Mesendoderm (in vitro differentiated cells): Measurements from ENCODE around the gene NXN.
A peak's percentile ranks its signal among the peaks of the same experiment; 100 is the strongest.
"Not testable (repeated sequence)": the region's sequence is repeated elsewhere in the genome, so short reads cannot be mapped to it uniquely, and the experiment has no call there.

Experiments used
- DNase-seq: peaks from one replicate; pipeline ENCODE4 v3.0.0; 2013
- H2AK5ac ChIP-seq: 2 replicates; pipeline ENCODE4 v1.6.1; 2013; ENCODE audit warnings: low read length, inconsistent platforms
- H2BK120ac ChIP-seq: 2 replicates; pipeline ENCODE4 v1.6.1; 2013; ENCODE audit warnings: low read depth, mild to moderate bottlenecking, low read length, moderate library complexity, mixed read lengths
- H2BK15ac ChIP-seq: replicated peaks from 2 replicates; pipeline ENCODE4 v1.6.1; 2013; ENCODE audit warnings: low read depth, mild to moderate bottlenecking, moderate library complexity
- H2BK5ac ChIP-seq: 2 replicates; pipeline ENCODE4 v1.6.1; 2013; ENCODE audit warnings: low read length, inconsistent platforms
- H3K18ac ChIP-seq: 2 replicates; pipeline ENCODE4 v1.6.1; 2013; ENCODE audit warnings: mild to moderate bottlenecking, low read length, mixed read lengths
- H3K23ac ChIP-seq: one replicate; pipeline ENCODE4 v1.6.1; 2013; ENCODE audit warnings: low read length
- H3K27ac ChIP-seq: 2 replicates; pipeline ENCODE4 v1.5.1; 2013; ENCODE audit warnings: low read depth, mild to moderate bottlenecking, inconsistent platforms, low read length, moderate library complexity
- H3K27me3 ChIP-seq: 2 replicates; pipeline ENCODE4 v1.6.1; 2013; ENCODE audit warnings: low read length, control low read depth, mild to moderate bottlenecking, inconsistent platforms; ENCODE audit not compliant: insufficient read depth, poor library complexity
- H3K36me3 ChIP-seq: 2 replicates; pipeline ENCODE4 v1.6.1; 2013; ENCODE audit warnings: low read length, inconsistent platforms; ENCODE audit not compliant: control insufficient read depth, insufficient read depth
- H3K4ac ChIP-seq: one replicate; pipeline ENCODE4 v1.6.1; 2013; ENCODE audit warnings: low read depth, mild to moderate bottlenecking, low read length, moderate library complexity
- H3K4me1 ChIP-seq: 2 replicates; pipeline ENCODE4 v1.6.1; 2013; ENCODE audit warnings: low read depth, low read length, inconsistent platforms; ENCODE audit not compliant: control insufficient read depth
- H3K4me2 ChIP-seq: 2 replicates; pipeline ENCODE4 v1.6.1; 2013; ENCODE audit warnings: low read length
- H3K4me3 ChIP-seq: 2 replicates; pipeline ENCODE4 v1.5.1; 2013; ENCODE audit warnings: mild to moderate bottlenecking, low read length
- H3K56ac ChIP-seq: one replicate; pipeline ENCODE4 v1.6.1; 2013; ENCODE audit warnings: low read length
- H3K79me1 ChIP-seq: 2 replicates; pipeline ENCODE4 v1.6.1; 2013; ENCODE audit warnings: low read length, inconsistent platforms
- H3K79me2 ChIP-seq: 2 replicates; pipeline ENCODE4 v1.6.1; 2013; ENCODE audit warnings: mild to moderate bottlenecking, low read length; ENCODE audit not compliant: control insufficient read depth, insufficient read depth
- H3K9ac ChIP-seq: 2 replicates; pipeline ENCODE4 v1.6.1; 2013; ENCODE audit warnings: low read length, inconsistent platforms
- H4K5ac ChIP-seq: one replicate; pipeline ENCODE4 v1.6.1; 2013; ENCODE audit warnings: low read length
- H4K8ac ChIP-seq: one replicate; pipeline ENCODE4 v1.6.1; 2013; ENCODE audit warnings: low read depth, mild to moderate bottlenecking, control low read depth, low read length, moderate library complexity
- WGBS: extraction: QIAGEN DNeasy Blood & Tissue Kit; methylation state at CpG from one replicate; pipeline ENCODE4 v1.1.7; 2013; ENCODE audit warnings: low lambda C conversion rate, missing lambda C conversion rate; ENCODE audit not compliant: insufficient coverage; ENCODE audit errors: extremely low coverage; 5-methylcytosine and 5-hydroxymethylcytosine counted together

The NXN gene

DNA sequence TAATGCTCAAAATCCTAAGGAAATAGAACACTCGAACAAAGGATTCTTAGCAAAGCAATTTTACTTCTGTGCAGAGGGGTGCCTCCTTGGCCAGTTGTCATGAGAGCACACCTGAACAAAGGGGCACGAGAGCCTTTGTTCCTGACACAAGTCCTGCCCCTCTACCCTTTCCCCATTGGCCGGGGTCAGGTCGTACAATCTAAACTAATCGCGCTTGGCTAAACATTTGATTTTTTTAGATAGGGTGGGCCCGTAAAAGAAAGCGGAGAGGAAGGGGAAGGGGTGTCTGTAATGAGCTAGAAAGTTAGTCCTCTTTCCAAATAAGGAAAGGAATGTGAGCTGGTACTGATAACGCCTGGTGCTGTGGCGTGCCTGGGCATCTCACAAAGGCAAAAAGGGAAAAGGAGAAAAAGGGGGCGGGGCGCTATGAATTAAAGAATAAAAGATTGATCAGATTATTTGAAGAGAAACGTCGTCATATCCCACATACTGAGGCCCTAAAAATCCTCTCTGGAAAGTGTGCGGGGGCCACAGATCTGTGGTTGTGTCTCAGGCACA is 223.5 kb downstream of the NXN start:
- no CpG with 5 or more reads among the region's 15 CpGs for WGBS
- not testable (repeated sequence) for H4K8ac ChIP-seq, H3K36me3 ChIP-seq, H3K18ac ChIP-seq, H3K4me1 ChIP-seq, H2BK5ac ChIP-seq, H3K27ac ChIP-seq, H3K4ac ChIP-seq, H2BK15ac ChIP-seq, H3K4me2 ChIP-seq, H3K79me2 ChIP-seq, H2BK120ac ChIP-seq, H4K5ac ChIP-seq, H3K9ac ChIP-seq, H2AK5ac ChIP-seq, H3K79me1 ChIP-seq, H3K23ac ChIP-seq, H3K27me3 ChIP-seq, H3K56ac ChIP-seq, H3K4me3 ChIP-seq
- DNase-seq: peak; percentile 71

DNA sequence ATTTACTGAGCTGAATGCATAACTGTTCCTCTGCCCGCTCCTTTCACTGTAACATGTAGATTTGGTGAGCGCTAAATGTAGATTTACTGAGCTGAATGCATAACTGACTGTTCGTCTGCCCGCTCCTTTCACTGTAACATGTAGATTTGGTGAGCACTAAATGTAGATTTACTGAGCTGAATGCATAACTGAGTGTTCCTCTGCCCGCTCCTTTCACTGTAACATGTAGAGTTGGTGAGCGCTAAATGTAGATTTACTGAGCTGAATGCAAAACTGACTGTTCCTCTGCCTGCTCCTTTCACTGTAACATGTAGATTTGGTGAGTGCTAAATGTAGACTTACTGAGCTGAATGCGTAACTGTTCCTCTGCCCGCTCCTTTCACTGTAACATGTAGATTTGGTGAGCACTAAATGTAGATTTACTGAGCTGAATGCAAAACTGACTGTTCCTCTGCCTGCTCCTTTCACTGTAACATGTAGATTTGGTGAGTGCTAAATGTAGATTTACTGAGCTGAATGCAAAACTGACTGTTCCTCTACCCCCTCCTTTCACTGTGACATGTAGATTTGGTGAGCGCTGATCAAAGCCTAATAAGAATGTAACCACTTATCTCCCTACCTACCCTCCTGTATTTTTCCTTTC is 224.1 kb downstream of the NXN start:
- H2AK5ac ChIP-seq, H3K23ac ChIP-seq, H3K27me3 ChIP-seq, H3K18ac ChIP-seq, H3K4me1 ChIP-seq, H3K4me2 ChIP-seq, H2BK120ac ChIP-seq, H3K56ac ChIP-seq, H2BK5ac ChIP-seq, DNase-seq, H3K9ac ChIP-seq, H3K4ac ChIP-seq, H4K5ac ChIP-seq, H4K8ac ChIP-seq, H3K79me1 ChIP-seq, H3K27ac ChIP-seq, H3K36me3 ChIP-seq, H3K4me3 ChIP-seq, H2BK15ac ChIP-seq: not testable (repeated sequence)
- peaks cover 13% of the 10 kb centered on the region for H3K79me2 ChIP-seq
- no CpG with 5 or more reads among the region's 9 CpGs for WGBS

DNA sequence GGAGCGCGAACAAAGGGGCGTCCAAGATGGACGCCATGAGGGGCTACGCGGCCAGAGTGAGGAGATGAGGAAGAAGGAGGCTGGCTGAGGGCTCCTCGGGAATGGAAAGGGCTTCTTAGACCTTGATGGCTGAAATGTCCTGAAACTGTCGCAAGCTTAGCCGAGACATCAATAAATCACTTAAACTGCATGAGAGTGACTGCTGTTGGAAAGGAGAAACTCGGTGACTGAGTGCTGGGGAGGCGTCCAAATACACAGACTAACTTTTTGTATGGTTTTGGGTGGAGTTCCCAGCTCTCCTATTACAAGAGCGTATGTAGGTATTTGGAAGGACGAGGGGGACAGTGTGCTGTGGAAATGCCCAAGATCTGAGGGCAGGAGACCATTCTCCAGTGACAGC is 226.2 kb downstream of the NXN start:
- Histone ChIP-seq H3K4me1 (peaks cover 2% of the 10 kb centered on the region), H3K18ac (no peak overlapping the region), H3K4me2 (no peak overlapping the region), H3K9ac (no peak overlapping the region), H3K79me1 (peaks cover 12% of the 10 kb centered on the region), H2BK15ac (no peak overlapping the region), H3K36me3 (no peaks in the 10 kb centered on the region), H3K27ac (no peak overlapping the region), H3K79me2 (peaks cover 25% of the 10 kb centered on the region), H3K4ac (no peak overlapping the region), H2AK5ac (no peak overlapping the region), H2BK120ac (no peak overlapping the region), H3K4me3 (no peak overlapping the region), H3K56ac (no peak overlapping the region), H4K8ac (no peak overlapping the region), H4K5ac (no peak overlapping the region), H3K27me3 (no peaks in the 10 kb centered on the region), H3K23ac (no peak overlapping the region), H2BK5ac (no peak overlapping the region)
- no CpG with 5 or more reads among the region's 13 CpGs for WGBS
- DNase-seq: no peak

DNA sequence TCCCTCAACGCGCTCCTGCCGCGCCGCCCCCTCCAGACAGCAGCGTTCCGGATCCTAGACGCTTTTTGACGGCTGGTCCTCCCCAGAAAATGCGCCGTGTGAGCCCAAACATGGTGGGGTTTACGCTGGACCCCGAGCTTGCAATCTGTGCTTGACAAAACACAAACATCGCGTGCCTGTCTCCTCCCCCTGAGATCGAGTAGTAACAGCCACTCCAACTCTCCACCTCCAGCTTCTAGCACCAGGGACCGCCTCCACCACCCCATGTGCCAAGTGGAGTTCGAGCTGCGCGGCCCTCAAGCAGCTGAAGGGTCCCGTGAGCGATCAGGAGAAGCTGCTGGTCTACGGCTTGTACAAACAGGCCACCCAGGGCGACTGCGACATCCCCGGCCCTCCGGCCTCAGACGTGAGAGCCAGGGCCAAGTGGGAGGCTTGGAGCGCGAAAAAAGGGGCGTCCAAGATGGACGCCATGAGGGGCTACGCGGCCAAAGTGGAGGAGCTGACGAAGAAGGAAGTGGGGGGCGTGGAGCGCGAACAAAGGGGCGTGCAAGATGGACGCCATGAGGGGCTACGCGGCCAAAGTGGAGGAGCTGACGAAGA is 226.9 kb downstream of the NXN start:
- Histone ChIP-seq H3K27me3 (no peaks in the 10 kb centered on the region), H3K4me2 (peak overlapping the region; percentile 43), H4K8ac (peak overlapping the region; percentile 58), H2AK5ac (no peak overlapping the region), H3K9ac (peak overlapping the region; percentile 74), H4K5ac (no peak overlapping the region), H3K23ac (no peak overlapping the region), H3K79me1 (peaks cover 12% of the 10 kb centered on the region), H2BK15ac (no peak overlapping the region), H3K4ac (peak overlapping the region; percentile 75), H3K27ac (no peak overlapping the region), H3K4me1 (peaks cover 2% of the 10 kb centered on the region), H3K56ac (peak overlapping the region; percentile 95), H2BK5ac (peak overlapping the region; percentile 13), H3K4me3 (no peak overlapping the region), H3K18ac (peak overlapping the region; percentile 73), H3K36me3 (peaks cover 1% of the 10 kb centered on the region), H3K79me2 (peaks cover 28% of the 10 kb centered on the region), H2BK120ac (no peak overlapping the region)
- no CpG with 5 or more reads among the region's 43 CpGs for WGBS
- DNase-seq: peak; percentile 56

DNA sequence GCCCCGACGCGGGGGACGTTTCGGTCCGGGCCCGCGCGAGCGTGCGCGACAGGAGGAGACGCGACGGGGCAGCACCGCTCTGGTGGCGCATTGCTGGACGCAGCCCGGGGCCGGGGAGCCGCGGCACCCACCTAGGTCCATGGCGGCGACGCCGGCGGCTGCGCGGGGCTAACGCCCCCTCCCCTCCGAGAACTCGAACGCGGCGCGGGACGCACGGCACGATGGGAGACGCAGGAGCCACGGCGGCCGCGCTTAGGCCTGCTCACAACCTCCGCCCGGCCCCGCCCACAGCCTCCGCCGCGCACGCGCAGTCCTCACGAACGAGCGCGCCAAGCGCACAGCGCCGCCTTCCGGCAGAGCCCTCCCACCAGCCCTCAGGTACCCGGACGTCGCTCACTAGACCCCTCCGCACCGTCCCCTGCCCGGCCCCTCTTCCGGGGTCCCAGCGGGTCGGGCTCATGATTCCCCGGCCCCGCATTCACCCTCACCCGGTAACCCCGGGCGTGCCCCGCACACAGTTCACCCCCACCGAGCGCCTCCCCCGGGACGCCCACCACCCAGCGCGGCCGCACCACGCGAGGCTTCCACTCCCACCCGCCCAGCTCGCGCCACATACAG is 227.5 kb downstream of the NXN start, which contains the start of gene GEMIN4:
TSS of gene GEMIN4 (minus strand) at position 263 of the 618 bp plus-strand sequence. CDS start at position 141, 122 bp downstream.
- peaks cover 6% of the 10 kb centered on the region for H3K36me3 ChIP-seq
- peak within 1 kb of the TSS; percentile 94 for H3K18ac ChIP-seq
- peak within 1 kb of the TSS; percentile 65 for H3K4me3 ChIP-seq
- peak within 1 kb of the TSS; percentile 85 for H3K9ac ChIP-seq
- no CpG with 5 or more reads among the region's 87 CpGs for WGBS
- peak within 1 kb of the TSS; percentile 70 for H2BK5ac ChIP-seq
- H3K4me1 ChIP-seq: peaks cover 2% of the 10 kb centered on the region
- peaks cover 12% of the 10 kb centered on the region for H3K79me1 ChIP-seq
- no peak within 1 kb of the TSS for H2BK15ac ChIP-seq
- H3K56ac ChIP-seq: peak within 1 kb of the TSS; percentile 95
- peak; percentile 94 for DNase-seq
- H3K27ac ChIP-seq: no peak within 1 kb of the TSS
- H3K4ac ChIP-seq: peak within 1 kb of the TSS; percentile 95
- peak within 1 kb of the TSS; percentile 90 for H3K23ac ChIP-seq
- peak within 1 kb of the TSS; percentile 58 for H4K8ac ChIP-seq
- no peak within 1 kb of the TSS for H2BK120ac ChIP-seq
- peaks cover 31% of the 10 kb centered on the region for H3K79me2 ChIP-seq
- peak within 1 kb of the TSS; percentile 53 for H3K4me2 ChIP-seq
- no peak within 1 kb of the TSS for H4K5ac ChIP-seq
- no peak within 1 kb of the TSS for H2AK5ac ChIP-seq
- H3K27me3 ChIP-seq: no peaks in the 10 kb centered on the region
